NCI-H1694 treated with DMSO at 0.1 percent for 48 hours (cell line): ENCODE measurements around the gene TLE4.
"Not testable (repeated sequence)": the region's sequence is repeated elsewhere in the genome, so short reads cannot be mapped to it uniquely, and the experiment has no call there.

Experiments
- DNase-seq: peaks from one replicate; lab custom pipeline; 2025; lab: John Stamatoyannopoulos, UW

Gene TLE4

GRCh38 chr9:79604149-79604548 is 32.4 kb downstream of the TLE4 start:
- DNase-seq, result no peak

- DNase-seq, result no peak
These were observed 33.3 kb downstream of the TLE4 start for GRCh38 chr9:79604921-79605562.

- not testable (repeated sequence) for DNase-seq
These were observed 34.8 kb downstream of the TLE4 start for GRCh38 chr9:79606529-79606928.

GRCh38 chr9:79609468-79610018 is 37.8 kb downstream of the TLE4 start:
- no peak for DNase-seq

GRCh38 chr9:79610019-79610631 is 38.4 kb downstream of the TLE4 start:
- DNase-seq, result no peak

- no peak for DNase-seq
These were observed 39.2 kb downstream of the TLE4 start for GRCh38 chr9:79610791-79611614.

GRCh38 chr9:79613145-79613544 is 41.4 kb downstream of the TLE4 start:
- DNase-seq, result no peak

- DNase-seq, result no peak
These were observed 43.3 kb downstream of the TLE4 start for GRCh38 chr9:79615038-79615437.

GRCh38 chr9:79616013-79616412 is 44.2 kb downstream of the TLE4 start:
- DNase-seq, result no peak

GRCh38 chr9:79616971-79617370 is 45.2 kb downstream of the TLE4 start:
- DNase-seq, result no peak

- DNase-seq, result no peak
These were observed 45.6 kb downstream of the TLE4 start for GRCh38 chr9:79617395-79617794.

GRCh38 chr9:79619930-79620329 is 48.2 kb downstream of the TLE4 start:
- no peak for DNase-seq

GRCh38 chr9:79621916-79622575 is 50.3 kb downstream of the TLE4 start:
- no peak for DNase-seq

GRCh38 chr9:79623799-79624721 is 52.3 kb downstream of the TLE4 start:
- DNase-seq, result no peak

GRCh38 chr9:79629721-79630120 is 58.0 kb downstream of the TLE4 start:
- DNase-seq, result no peak

GRCh38 chr9:79630521-79631403 is 59.0 kb downstream of the TLE4 start:
- no peak for DNase-seq

- no peak for DNase-seq
These were observed 60.3 kb downstream of the TLE4 start for GRCh38 chr9:79632060-79632459.

GRCh38 chr9:79632705-79633104 is 60.9 kb downstream of the TLE4 start:
- DNase-seq, result no peak

- no peak for DNase-seq
These were observed 61.8 kb downstream of the TLE4 start for GRCh38 chr9:79633558-79633957.
